WTC11 (cell line): Measurements from ENCODE around the gene SLN. TPM values are rescaled to one million over a fixed set of nuclear protein-coding genes. Genes with fewer than 3 reads are reported as not detected.

Source experiments
- ATAC-seq: fragments of 200-7000 bp; cut with Tn5 transposase; 2 replicates; pipeline ENCODE4 v1.10.0; 2021; ENCODE audit warnings: mild to moderate bottlenecking, moderate library complexity
- CTCF ChIA-PET: fragments of 300-600 bp; sonication (Branson Sonifier 250); formaldehyde crosslinking; loops from one replicate; lab custom pipeline; 2021; ENCODE audit warnings: antibody characterized with exemption; lab: Charles Lee
- POLR2A ChIA-PET: fragments of 350-600 bp; sonication (Branson Sonifier 250); formaldehyde crosslinking; loops from one replicate; lab custom pipeline; 2021; ENCODE audit warnings: antibody characterized with exemption; lab: Charles Lee
- DNase-seq: peaks from one replicate; pipeline ENCODE4 v3.0.0; 2021; ENCODE audit warnings: low spot score
- H3K27ac Mint-ChIP-seq: 2 replicates; pipeline ENCODE4 v1.8.0; 2021; ENCODE audit warnings: mixed read lengths
- H3K27me3 Mint-ChIP-seq: 2 replicates; pipeline ENCODE4 v1.8.0; 2021; ENCODE audit warnings: low read depth, mild to moderate bottlenecking, moderate library complexity, mixed read lengths
- H3K36me3 Mint-ChIP-seq: 2 replicates; pipeline ENCODE4 v1.8.0; 2021; ENCODE audit warnings: mixed read lengths
- H3K4me1 Mint-ChIP-seq: 2 replicates; pipeline ENCODE4 v1.8.0; 2022; ENCODE audit warnings: mixed read lengths
- H3K4me3 Mint-ChIP-seq: 2 replicates; pipeline ENCODE4 v1.8.0; 2021; ENCODE audit warnings: mild to moderate bottlenecking, moderate library complexity, mixed read lengths
- H3K9me3 Mint-ChIP-seq: 2 replicates; pipeline ENCODE4 v1.8.0; 2021; ENCODE audit warnings: mixed read lengths
- AR ChIP-seq: fragments of 250-450 bp; sonication (Bioruptor Pico); IDR thresholded peaks from 2 replicates; pipeline ENCODE4 v1.9.0; 2021; ENCODE audit warnings: mild to moderate bottlenecking
- ETV6 ChIP-seq: sonication (generic); formaldehyde crosslinking; IDR thresholded peaks from 2 replicates; pipeline ENCODE4 v1.8.1; 2022; ENCODE audit warnings: mild to moderate bottlenecking, missing genetic modification reagents
- FOXJ3 ChIP-seq: sonication (generic); formaldehyde crosslinking; IDR thresholded peaks from 2 replicates; pipeline ENCODE4 v1.9.0; 2021; ENCODE audit warnings: missing genetic modification reagents, mild to moderate bottlenecking, borderline replicate concordance
- FOXP1 ChIP-seq: sonication (generic); formaldehyde crosslinking; IDR thresholded peaks from 2 replicates; pipeline ENCODE4 v1.8.0; 2022; ENCODE audit warnings: missing genetic modification reagents, mild to moderate bottlenecking, moderate library complexity, borderline replicate concordance
- MAX ChIP-seq: sonication (generic); formaldehyde crosslinking; IDR thresholded peaks from 2 replicates; pipeline ENCODE4 v1.8.0; 2022; ENCODE audit warnings: mild to moderate bottlenecking, missing genetic modification reagents
- PREB ChIP-seq: sonication (generic); formaldehyde crosslinking; IDR thresholded peaks from 2 replicates; pipeline ENCODE4 v1.8.1; 2022; ENCODE audit warnings: mild to moderate bottlenecking, missing genetic modification reagents, moderate library complexity, borderline replicate concordance
- RELA ChIP-seq: sonication (generic); formaldehyde crosslinking; IDR thresholded peaks from 2 replicates; pipeline ENCODE4 v1.8.1; 2022; ENCODE audit warnings: missing genetic modification reagents, mild to moderate bottlenecking, borderline replicate concordance
- SMAD4 ChIP-seq: sonication (generic); formaldehyde crosslinking; IDR thresholded peaks from 2 replicates; pipeline ENCODE4 v1.8.0; 2022; ENCODE audit warnings: mild to moderate bottlenecking, missing genetic modification reagents
- SP1 ChIP-seq: sonication (generic); formaldehyde crosslinking; conservative IDR thresholded peaks from 2 replicates; pipeline ENCODE4 v1.8.1; 2022; ENCODE audit warnings: missing genetic modification reagents
- TEAD4 ChIP-seq: sonication (generic); formaldehyde crosslinking; IDR thresholded peaks from 2 replicates; pipeline ENCODE4 v1.8.0; 2022; ENCODE audit warnings: mild to moderate bottlenecking, missing genetic modification reagents
- TP53 ChIP-seq: sonication (generic); formaldehyde crosslinking; IDR thresholded peaks from 2 replicates; pipeline ENCODE4 v1.8.1; 2023; ENCODE audit warnings: mild to moderate bottlenecking, missing genetic modification reagents
- USF2 ChIP-seq: sonication (generic); formaldehyde crosslinking; IDR thresholded peaks from 2 replicates; pipeline ENCODE4 v1.8.1; 2023; ENCODE audit warnings: mild to moderate bottlenecking, missing genetic modification reagents, moderate library complexity
- ZBTB21 ChIP-seq: sonication (generic); formaldehyde crosslinking; IDR thresholded peaks from 2 replicates; pipeline ENCODE4 v1.8.1; 2023; ENCODE audit warnings: mild to moderate bottlenecking, missing genetic modification reagents, borderline replicate concordance
- ZNF396 ChIP-seq: fragments of 250-450 bp; sonication (Bioruptor Pico); IDR thresholded peaks from 2 replicates; pipeline ENCODE4 v1.8.0; 2021; ENCODE audit warnings: mild to moderate bottlenecking, moderate library complexity, borderline replicate concordance
- ZNF423 ChIP-seq: fragments of 250-450 bp; sonication (Bioruptor Pico); IDR thresholded peaks from 2 replicates; pipeline ENCODE4 v2.1.2; 2022; ENCODE audit warnings: mild to moderate bottlenecking, moderate library complexity
- ZNF512 ChIP-seq: sonication (generic); formaldehyde crosslinking; IDR thresholded peaks from 2 replicates; pipeline ENCODE4 v1.8.1; 2022; ENCODE audit warnings: missing genetic modification reagents, borderline replicate concordance
- ZNF671 ChIP-seq: fragments of 250-450 bp; sonication (Bioruptor Pico); IDR thresholded peaks from 2 replicates; pipeline ENCODE4 v1.8.0; 2021; ENCODE audit warnings: mild to moderate bottlenecking
- total RNA-seq: library from RNA; stranded (reverse); gene quantifications from 3 replicates; pipeline ENCODE4 v1.2.3, GENCODE V29; 2021

The SLN gene
- total RNA-seq, 1 experiment from 2014 or later, result not detected

- TF ChIP-seq PREB (CRISPR knock-in tag), result no peak
Observed at GRCh38 chr11:107676336-107677057, 35.4 kb downstream of the SLN start (continued).

- TF ChIP-seq ZNF512 (CRISPR knock-in tag) (no peak), ZNF396 (CRISPR knock-in tag) (no peak), ZNF423 (CRISPR knock-in tag) (no peak), RELA (no peak), AR (no peak), MAX (CRISPR knock-in tag) (no peak), SP1 (CRISPR knock-in tag) (no peak), FOXP1 (CRISPR knock-in tag) (no peak), TP53 (CRISPR knock-in tag) (no peak), SMAD4 (CRISPR knock-in tag) (no peak), USF2 (CRISPR knock-in tag) (no peak), ZBTB21 (CRISPR knock-in tag) (no peak), ZNF671 (CRISPR knock-in tag) (no peak), FOXJ3 (no peak)
- no peaks in the 10 kb centered on the region for H3K9me3 Mint-ChIP-seq
Observed at GRCh38 chr11:107675902-107676301, 36.0 kb downstream of the SLN start.

GRCh38 chr11:107669893-107670601, 41.8 kb downstream of the SLN start:
- no peaks in the 10 kb centered on the region for H3K9me3 Mint-ChIP-seq
- peak; percentile 69 for ATAC-seq
- H3K27ac Mint-ChIP-seq, result no peak overlapping the region
- H3K4me3 Mint-ChIP-seq, result no peak overlapping the region
- DNase-seq, result no peak
- TF ChIP-seq TEAD4 (CRISPR knock-in tag) (no peak), ETV6 (CRISPR knock-in tag) (0 out of 2 replicates have a peak, but pooled peaks have one; percentile 17)
- TF ChIP-seq, all 79 proteins: peak for 1
- CTCF ChIA-PET, result interaction anchor here (0.6 to 2.0 kb wide), 14 partner anchors 11 to 1652 kb away, joined by 3 to 12 read pairs (median 5); no protein-coding TSS in a partner anchor
- POLR2A ChIA-PET, result no interaction called here
- no peaks in the 10 kb centered on the region; the same call in 1 of the 2 replicates for H3K27me3 Mint-ChIP-seq
- no peaks in the 10 kb centered on the region for H3K36me3 Mint-ChIP-seq
- peaks cover 23% of the 10 kb centered on the region for H3K4me1 Mint-ChIP-seq

More at GRCh38 chr11:107675902-107676301, 36.0 kb downstream of the SLN start:
- ChIA-PET POLR2A (interaction anchor here (0.9 kb wide), 1 partner anchor 16 kb away, joined by 3 read pairs; no protein-coding TSS in a partner anchor), CTCF (interaction anchor here (1.2 to 1.5 kb wide), 2 partner anchors 13 to 24 kb away, joined by 3 to 4 read pairs; no protein-coding TSS in a partner anchor)
- H3K27me3 Mint-ChIP-seq, result no peaks in the 10 kb centered on the region
- no peaks in the 10 kb centered on the region for H3K4me1 Mint-ChIP-seq
- DNase-seq (no peak), ATAC-seq (no peak)
- no peaks in the 10 kb centered on the region for H3K36me3 Mint-ChIP-seq
- H3K4me3 Mint-ChIP-seq, result no peak overlapping the region
- H3K27ac Mint-ChIP-seq, result no peak overlapping the region
